GM19239 (cell line): ENCODE measurements around the gene TFAP2D.

ENCODE experiments used
- DNase-seq: peaks from one replicate; pipeline ENCODE4 v3.0.0; 2011; ENCODE audit warnings: low spot score; ENCODE audit not compliant: insufficient read length
- FAIRE-seq: peaks from 2 replicates; lab custom pipeline; 2011; peaks lifted over from hg19 to GRCh38; lab: Jason Lieb, UNC

Gene TFAP2D

DNA sequence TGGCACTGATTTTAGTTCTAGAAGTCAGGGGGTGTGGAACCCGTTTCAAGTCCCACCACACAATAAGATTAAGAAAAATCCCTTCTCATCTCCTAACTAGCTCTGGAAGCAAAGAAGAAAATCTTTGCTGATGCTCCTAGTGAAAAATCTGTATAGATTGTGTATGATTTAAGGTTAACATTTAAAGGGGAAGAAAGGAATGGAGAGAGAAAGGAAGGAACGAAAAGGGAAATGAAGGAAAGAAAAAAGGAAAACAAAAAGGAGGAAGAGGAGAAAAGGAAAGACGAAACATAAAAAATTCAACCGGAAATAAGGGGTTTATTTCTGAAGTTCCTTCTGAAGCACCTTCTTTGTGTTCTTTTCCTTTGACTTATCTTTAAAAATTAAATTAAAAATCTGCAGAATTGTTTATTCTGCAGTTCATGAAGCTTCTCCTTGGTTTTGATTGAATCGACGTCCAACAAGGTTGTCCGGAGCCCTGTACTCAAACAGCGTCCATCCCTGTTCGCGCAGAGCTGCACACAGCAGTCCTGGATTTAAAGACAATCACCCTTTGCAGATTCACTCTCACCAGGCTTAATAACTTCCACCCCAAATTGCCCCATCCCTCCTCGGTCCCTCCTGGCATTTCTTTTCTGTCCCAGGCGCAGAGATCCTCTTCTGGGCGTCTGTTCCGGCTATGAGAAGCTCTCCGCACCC is 103.8 kb downstream of the TFAP2D start:
- DNase-seq (no peak), FAIRE-seq (no peak)

DNA sequence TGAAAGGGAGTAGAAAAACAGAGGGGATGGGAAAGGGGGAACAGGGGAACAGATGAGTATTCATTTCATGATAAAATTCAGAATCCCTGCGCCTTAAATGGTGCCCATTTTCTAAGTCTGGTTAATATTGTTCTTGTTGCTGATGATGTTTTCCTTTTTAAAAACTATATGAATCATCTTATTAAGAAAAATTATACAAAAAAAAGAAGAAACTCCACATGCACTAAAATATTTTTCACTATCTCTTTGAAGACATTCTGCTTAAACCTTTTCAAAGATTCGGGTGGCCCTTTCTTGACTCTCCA is 104.3 kb downstream of the TFAP2D start:
- DNase-seq (no peak), FAIRE-seq (no peak)

DNA sequence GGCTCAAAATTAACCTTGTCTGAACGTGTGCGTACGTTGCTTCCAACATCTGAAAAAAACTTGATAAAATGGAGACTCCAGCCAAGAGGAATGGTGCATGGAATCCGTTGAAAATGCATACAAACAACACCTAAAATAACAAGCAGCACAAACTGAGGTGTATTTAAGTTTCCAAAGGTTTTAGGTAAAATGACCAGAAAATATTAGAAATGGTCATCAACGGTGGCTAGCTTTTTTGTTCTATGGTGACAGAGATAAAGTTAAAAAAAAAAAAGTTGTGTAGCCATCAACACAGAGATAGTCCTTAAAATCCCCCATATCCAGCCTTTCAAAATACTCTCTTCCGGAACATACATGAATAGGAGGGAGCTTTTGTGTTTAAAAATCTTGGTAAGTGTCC is 104.7 kb downstream of the TFAP2D start:
- DNase-seq, result no peak

DNA sequence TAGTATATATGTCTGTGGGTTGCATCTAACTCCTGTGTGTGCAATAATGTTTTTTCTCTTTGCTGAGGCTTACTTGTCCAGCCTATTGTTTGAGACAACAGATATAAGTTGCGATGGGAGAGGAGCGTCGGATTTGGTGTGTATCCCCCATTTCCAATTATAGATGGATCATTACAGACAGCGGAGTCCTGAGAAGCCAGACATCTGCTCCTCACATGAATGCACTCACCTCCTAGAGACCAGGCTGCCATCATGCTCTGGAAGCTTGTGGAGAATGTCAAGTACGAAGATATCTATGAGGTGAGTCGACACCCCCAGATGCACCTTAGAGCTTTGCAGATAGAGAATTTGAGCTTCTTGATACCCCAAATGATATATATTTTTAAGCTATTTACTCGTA is 105.3 kb downstream of the TFAP2D start, which contains the start of gene TFAP2B:
Gene TFAP2B (plus strand): TSS at position 199 of the 400 bp plus-strand sequence. CDS start 21 bp downstream, at position 220.
- DNase-seq, result no peak
- no peak for FAIRE-seq

More for the DNA sequence above, 104.7 kb downstream of the TFAP2D start:
- FAIRE-seq, result no peak

DNA sequence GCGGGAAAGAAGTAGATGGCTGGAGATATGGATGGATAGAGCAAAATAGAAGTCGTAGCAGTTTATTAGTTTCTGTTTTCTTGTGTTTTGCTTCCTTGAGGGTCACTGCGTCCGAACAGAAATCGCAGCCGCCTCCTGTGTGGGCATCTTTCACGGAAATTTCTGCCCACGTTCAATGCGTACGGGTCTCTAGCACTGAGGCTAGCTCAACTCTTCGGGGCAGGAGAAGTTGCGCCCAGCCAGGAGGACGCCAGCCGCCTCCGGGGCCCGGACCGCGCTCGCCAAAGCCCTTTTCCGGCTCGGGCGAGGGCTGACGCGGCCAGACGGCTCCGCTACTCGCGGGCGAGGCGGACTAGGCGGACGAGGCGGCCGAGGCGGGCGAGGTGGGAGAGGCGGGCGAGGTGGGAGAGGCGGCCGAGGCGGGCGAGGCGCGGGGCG is 106.2 kb downstream of the TFAP2D start:
- no peak for FAIRE-seq
- no peak for DNase-seq

DNA sequence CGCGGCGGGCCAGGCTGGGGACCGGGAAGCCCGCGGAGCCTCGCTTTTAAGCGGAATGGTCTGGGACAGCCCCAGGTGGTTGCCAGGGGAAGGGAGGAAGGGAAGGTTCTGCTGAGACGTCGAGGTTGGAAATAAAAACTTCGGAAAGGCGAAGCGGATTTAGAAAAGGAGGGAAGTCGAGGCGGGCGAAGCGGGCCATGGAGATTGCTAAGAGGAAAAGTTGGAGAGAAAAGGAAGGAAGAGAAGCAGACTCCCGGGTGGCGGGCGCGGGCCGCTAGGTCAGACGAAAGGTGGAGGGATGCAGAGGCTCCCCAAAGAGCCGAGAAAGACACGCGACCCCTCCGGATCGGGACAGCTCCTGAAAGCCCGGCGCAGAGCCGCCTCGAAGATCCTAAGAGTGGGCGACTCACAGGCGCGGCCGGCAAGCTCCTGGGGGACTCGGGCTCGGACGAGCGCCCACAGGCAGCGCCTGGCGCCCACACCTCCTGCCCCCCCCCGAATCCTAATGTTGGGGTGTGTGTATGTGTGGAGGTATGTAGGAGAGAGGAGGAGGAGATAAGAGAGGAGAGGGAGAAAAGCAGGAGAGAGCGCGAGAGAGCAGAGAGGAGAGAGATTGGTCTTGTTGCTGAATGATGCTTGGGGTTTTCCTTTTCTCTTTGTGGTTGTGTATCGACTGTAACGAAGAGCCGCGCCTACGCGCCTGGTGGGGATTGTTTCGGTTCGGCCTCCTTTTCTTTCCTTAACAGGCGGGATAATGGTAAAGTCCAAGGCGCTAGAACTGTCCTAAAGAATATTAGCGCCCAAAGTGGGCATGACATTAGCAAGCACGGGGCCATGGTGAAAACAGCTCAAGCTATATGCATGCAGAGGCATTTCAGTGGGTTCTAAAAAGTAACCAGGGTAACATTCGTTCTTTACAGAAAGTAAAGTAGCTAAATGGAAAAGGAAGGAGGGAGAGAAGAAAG is 106.9 kb downstream of the TFAP2D start:
- DNase-seq (no peak), FAIRE-seq (no peak)

DNA sequence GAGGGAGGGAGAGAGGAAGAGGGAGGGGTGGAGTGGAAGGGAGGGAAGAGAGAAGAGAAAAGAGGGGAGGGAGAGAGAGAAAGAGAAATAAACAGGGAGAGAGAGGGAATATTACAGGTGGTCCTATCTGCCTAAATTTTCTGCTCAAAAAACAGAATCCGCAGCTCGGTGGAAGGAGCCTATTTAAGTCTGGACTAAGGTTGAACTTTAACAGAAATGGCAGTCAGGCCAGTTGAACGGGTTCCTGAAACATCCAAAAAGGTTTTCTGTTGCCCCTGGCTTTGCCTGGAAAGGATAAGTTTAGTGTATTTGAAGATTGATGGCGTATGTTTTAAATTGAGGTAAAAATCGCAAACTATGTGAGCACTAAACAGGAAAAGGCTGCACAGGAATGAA is 107.5 kb downstream of the TFAP2D start:
- FAIRE-seq, result no peak
- DNase-seq, result no peak

DNA sequence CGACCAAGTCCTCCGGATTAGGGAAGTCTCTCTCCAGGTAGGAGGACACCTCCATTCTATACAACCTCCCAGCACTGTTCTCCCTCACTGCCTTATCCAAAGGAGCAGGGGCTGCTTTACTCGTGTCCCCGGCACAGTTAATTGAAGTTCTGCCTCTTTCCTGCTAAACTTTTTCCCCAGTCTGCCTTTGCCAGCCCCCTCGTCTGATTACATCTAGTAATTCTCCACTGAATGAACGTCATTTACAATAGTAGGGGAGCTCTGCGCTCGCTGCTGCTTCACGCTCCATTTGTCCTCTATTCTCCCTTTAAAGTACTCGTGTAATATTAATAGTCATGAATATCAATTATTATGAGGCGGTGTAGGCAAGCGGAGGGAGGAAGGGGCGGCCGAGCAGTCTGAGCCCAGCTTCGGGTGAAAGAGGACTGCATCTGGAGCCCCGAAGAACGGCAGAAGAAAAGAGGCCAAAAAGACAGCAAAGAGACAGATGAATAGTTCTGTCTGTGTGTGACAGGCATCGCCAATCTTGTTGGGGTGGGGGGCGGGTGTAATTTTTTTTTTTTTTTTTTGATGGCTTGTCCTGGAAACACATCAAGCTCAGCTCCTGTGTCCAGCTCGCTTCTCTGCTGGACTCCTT is 108.2 kb downstream of the TFAP2D start:
- FAIRE-seq, result no peak
- DNase-seq, result no peak

DNA sequence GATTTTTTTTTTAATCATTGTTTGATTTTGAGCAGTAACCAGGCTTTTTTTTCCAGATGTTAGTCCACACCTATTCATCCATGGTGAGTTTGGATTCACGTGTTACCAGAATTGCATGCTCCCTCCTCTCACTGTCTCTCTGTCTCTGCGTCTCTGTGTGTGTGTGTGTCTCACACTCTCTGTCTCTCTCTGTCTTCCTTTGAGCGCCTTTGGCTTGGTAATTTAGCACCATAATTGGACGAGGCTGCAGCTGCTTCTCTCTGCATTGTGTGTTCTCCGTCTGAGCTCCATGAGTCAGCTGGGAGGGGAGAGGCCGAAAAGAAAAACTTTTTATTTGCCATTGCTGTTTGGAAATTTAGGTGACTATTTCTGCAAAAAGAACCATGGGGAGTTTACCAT is 108.8 kb downstream of the TFAP2D start:
- FAIRE-seq (no peak), DNase-seq (no peak)
